ENCODE measurements around the gene PIGB.

PIGB gene

GRCh38 chr15:55334997-55335396 lies 16.0 kb downstream of the PIGB start:
- H3K9me3 Mint-ChIP-seq = no peaks in the 10 kb centered on the region
- no peak for ATAC-seq (ENCODE audit: low read depth)
- no peak overlapping the region for H3K4me3 Mint-ChIP-seq
- no peak overlapping the region for H3K27ac Mint-ChIP-seq
- H3K4me1 Mint-ChIP-seq = no peaks in the 10 kb centered on the region
- H3K27me3 Mint-ChIP-seq = no peaks in the 10 kb centered on the region
- H3K36me3 Mint-ChIP-seq = peaks cover 19% of the 10 kb centered on the region
- DNase-seq (ENCODE audit: low spot score in 2 of 2) = no peak

GRCh38 chr15:55337160-55337559 lies 18.1 kb downstream of the PIGB start:
- no peak for DNase-seq (ENCODE audit: low spot score in 2 of 2)
- no peak for ATAC-seq (ENCODE audit: low read depth)
- Mint-ChIP-seq H3K27ac (no peak overlapping the region), H3K4me1 (no peaks in the 10 kb centered on the region), H3K9me3 (no peaks in the 10 kb centered on the region), H3K36me3 (peaks cover 10% of the 10 kb centered on the region), H3K27me3 (no peaks in the 10 kb centered on the region), H3K4me3 (no peak overlapping the region)

GRCh38 chr15:55343168-55343567 lies 24.1 kb downstream of the PIGB start:
- H3K27ac Mint-ChIP-seq = no peak overlapping the region
- no peak for DNase-seq (ENCODE audit: low spot score in 2 of 2)
- H3K27me3 Mint-ChIP-seq = no peaks in the 10 kb centered on the region
- H3K4me3 Mint-ChIP-seq = no peak overlapping the region
- no peak for ATAC-seq (ENCODE audit: low read depth)
- H3K36me3 Mint-ChIP-seq = peaks cover 31% of the 10 kb centered on the region
- no peaks in the 10 kb centered on the region for H3K4me1 Mint-ChIP-seq
- H3K9me3 Mint-ChIP-seq = no peaks in the 10 kb centered on the region

GRCh38 chr15:55344206-55344605 lies 25.2 kb downstream of the PIGB start:
- Mint-ChIP-seq H3K4me1 (no peaks in the 10 kb centered on the region), H3K4me3 (no peak overlapping the region), H3K36me3 (peaks cover 34% of the 10 kb centered on the region), H3K9me3 (no peaks in the 10 kb centered on the region), H3K27ac (peak overlapping the region; percentile 79), H3K27me3 (no peaks in the 10 kb centered on the region)
- ATAC-seq (ENCODE audit: low read depth) = no peak
- DNase-seq (ENCODE audit: low spot score in 2 of 2) = no peak

- DNase-seq (ENCODE audit: low spot score in 2 of 2) (no peak), ATAC-seq (ENCODE audit: low read depth) (no peak)
- Mint-ChIP-seq H3K27me3 (no peaks in the 10 kb centered on the region), H3K36me3 (peaks cover 36% of the 10 kb centered on the region), H3K9me3 (no peaks in the 10 kb centered on the region), H3K4me1 (no peaks in the 10 kb centered on the region), H3K27ac (no peak overlapping the region), H3K4me3 (no peak overlapping the region)
These were observed 29.3 kb downstream of the PIGB start for GRCh38 chr15:55348281-55348778.

- ATAC-seq (ENCODE audit: low read depth) (no peak), DNase-seq (ENCODE audit: low spot score in 2 of 2) (no peak)
- H3K9me3 Mint-ChIP-seq = no peaks in the 10 kb centered on the region
- H3K4me3 Mint-ChIP-seq = no peak overlapping the region
- peaks cover 30% of the 10 kb centered on the region for H3K36me3 Mint-ChIP-seq
- no peaks in the 10 kb centered on the region for H3K27me3 Mint-ChIP-seq
- H3K4me1 Mint-ChIP-seq = no peaks in the 10 kb centered on the region
- no peak overlapping the region for H3K27ac Mint-ChIP-seq
These were observed 30.3 kb downstream of the PIGB start for GRCh38 chr15:55349282-55349681.

- Mint-ChIP-seq H3K4me3 (no peak overlapping the region), H3K27ac (no peak overlapping the region), H3K36me3 (peaks cover 23% of the 10 kb centered on the region), H3K9me3 (no peaks in the 10 kb centered on the region), H3K4me1 (no peaks in the 10 kb centered on the region), H3K27me3 (no peaks in the 10 kb centered on the region)
- DNase-seq (ENCODE audit: low spot score in 2 of 2) (no peak), ATAC-seq (ENCODE audit: low read depth) (no peak)
These were observed 34.0 kb downstream of the PIGB start for GRCh38 chr15:55353025-55353424.

- Mint-ChIP-seq H3K36me3 (peaks cover 18% of the 10 kb centered on the region), H3K27me3 (no peaks in the 10 kb centered on the region), H3K4me1 (peaks cover 5% of the 10 kb centered on the region), H3K4me3 (no peak overlapping the region), H3K27ac (no peak overlapping the region), H3K9me3 (no peaks in the 10 kb centered on the region)
- DNase-seq (ENCODE audit: low spot score in 2 of 2) (no peak), ATAC-seq (ENCODE audit: low read depth) (no peak)
These were observed 38.1 kb downstream of the PIGB start for GRCh38 chr15:55356985-55357585.

- Mint-ChIP-seq H3K27me3 (no peaks in the 10 kb centered on the region), H3K4me1 (peaks cover 5% of the 10 kb centered on the region), H3K36me3 (peaks cover 21% of the 10 kb centered on the region), H3K9me3 (no peaks in the 10 kb centered on the region), H3K27ac (no peak overlapping the region), H3K4me3 (no peak overlapping the region)
- DNase-seq (ENCODE audit: low spot score in 2 of 2) = no peak
- ATAC-seq (ENCODE audit: low read depth) = no peak
These were observed 38.8 kb downstream of the PIGB start for GRCh38 chr15:55357774-55358173.

- Mint-ChIP-seq H3K27me3 (no peaks in the 10 kb centered on the region), H3K4me1 (peaks cover 5% of the 10 kb centered on the region), H3K36me3 (peaks cover 21% of the 10 kb centered on the region), H3K27ac (no peak overlapping the region), H3K9me3 (no peaks in the 10 kb centered on the region), H3K4me3 (no peak overlapping the region)
- ATAC-seq (ENCODE audit: low read depth) (no peak), DNase-seq (ENCODE audit: low spot score in 2 of 2) (no peak)
These were observed 39.4 kb downstream of the PIGB start for GRCh38 chr15:55358471-55358870.

- ATAC-seq (ENCODE audit: low read depth) (no peak), DNase-seq (ENCODE audit: low spot score in 2 of 2) (no peak)
- Mint-ChIP-seq H3K27me3 (no peaks in the 10 kb centered on the region), H3K4me3 (no peak overlapping the region), H3K4me1 (peaks cover 5% of the 10 kb centered on the region), H3K36me3 (peaks cover 23% of the 10 kb centered on the region), H3K9me3 (no peaks in the 10 kb centered on the region), H3K27ac (peak overlapping the region; percentile 74)
These were observed 41.2 kb downstream of the PIGB start for GRCh38 chr15:55360256-55360655.

- H3K4me3 Mint-ChIP-seq = no peak overlapping the region
- ATAC-seq (ENCODE audit: low read depth) = no peak
- H3K9me3 Mint-ChIP-seq = no peaks in the 10 kb centered on the region
- H3K4me1 Mint-ChIP-seq = peaks cover 5% of the 10 kb centered on the region
- no peak overlapping the region for H3K27ac Mint-ChIP-seq
- no peak for DNase-seq (ENCODE audit: low spot score in 2 of 2)
- H3K36me3 Mint-ChIP-seq = peaks cover 23% of the 10 kb centered on the region
- H3K27me3 Mint-ChIP-seq = no peaks in the 10 kb centered on the region
These were observed 42.0 kb downstream of the PIGB start for GRCh38 chr15:55361048-55361447.

- no peak for ATAC-seq (ENCODE audit: low read depth)
- Mint-ChIP-seq H3K4me3 (no peak overlapping the region), H3K27me3 (no peaks in the 10 kb centered on the region), H3K4me1 (peaks cover 5% of the 10 kb centered on the region), H3K36me3 (peaks cover 13% of the 10 kb centered on the region), H3K27ac (no peak overlapping the region), H3K9me3 (no peaks in the 10 kb centered on the region)
- no peak for DNase-seq (ENCODE audit: low spot score in 2 of 2)
These were observed 43.6 kb downstream of the PIGB start for GRCh38 chr15:55362641-55363040.

- Mint-ChIP-seq H3K9me3 (no peaks in the 10 kb centered on the region), H3K27ac (no peak overlapping the region), H3K36me3 (peaks cover 18% of the 10 kb centered on the region), H3K4me3 (no peak overlapping the region), H3K4me1 (no peaks in the 10 kb centered on the region), H3K27me3 (no peaks in the 10 kb centered on the region)
- DNase-seq (ENCODE audit: low spot score in 2 of 2) (no peak), ATAC-seq (ENCODE audit: low read depth) (no peak)
These were observed 48.0 kb downstream of the PIGB start for GRCh38 chr15:55366981-55367380.

GRCh38 chr15:55372701-55373440 lies 53.8 kb downstream of the PIGB start:
- H3K27me3 Mint-ChIP-seq = no peaks in the 10 kb centered on the region
- H3K36me3 Mint-ChIP-seq = peaks cover 32% of the 10 kb centered on the region
- peaks cover 9% of the 10 kb centered on the region for H3K4me1 Mint-ChIP-seq
- peak overlapping the region; percentile 70 for H3K27ac Mint-ChIP-seq
- no peak overlapping the region for H3K4me3 Mint-ChIP-seq
- DNase-seq (ENCODE audit: low spot score in 2 of 2) (no peak), ATAC-seq (ENCODE audit: low read depth) (peak; percentile 22)
- no peaks in the 10 kb centered on the region for H3K9me3 Mint-ChIP-seq

Measured in memory B cell (primary cell).